ENCODE results near the gene TBC1D23. TPM values are rescaled to one million over a fixed set of nuclear protein-coding genes. Genes with fewer than 3 reads are reported as not detected.
"Not testable (repeated sequence)": the region's sequence is repeated elsewhere in the genome, so short reads cannot be mapped to it uniquely, and the experiment has no call there.

TBC1D23 gene
- total RNA-seq, 3 donors from 2014 or later: 10.5 to 19.0 (median 16.2) TPM

DNA sequence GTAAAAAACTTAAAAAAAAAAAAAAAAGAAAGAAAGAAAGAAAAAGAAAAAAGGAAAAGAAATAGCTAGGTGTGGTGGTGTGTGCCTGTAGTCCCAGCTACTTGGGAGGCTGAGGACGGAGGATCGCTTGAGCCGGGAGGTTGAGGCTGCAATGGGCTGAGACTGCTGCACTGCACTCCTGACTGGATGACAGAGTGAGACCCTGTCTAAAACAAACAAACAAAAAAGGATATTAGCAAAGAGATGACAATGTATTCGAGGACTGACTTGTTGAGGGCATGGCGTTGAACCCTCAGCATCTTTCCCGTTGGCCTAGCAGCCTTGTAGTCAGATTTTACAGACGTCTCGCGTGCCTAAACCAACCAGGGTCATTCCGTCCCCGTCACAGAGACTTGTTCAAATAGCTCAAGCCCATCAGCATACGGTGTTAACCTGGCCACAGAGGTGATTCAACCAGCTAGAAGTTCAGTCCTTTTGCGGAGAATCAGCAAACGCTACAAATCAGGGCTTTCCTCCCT, 73.2 kb downstream of the TBC1D23 start:
- Mint-ChIP-seq H3K27me3 (ENCODE audit: low read depth) (no peaks in the 10 kb centered on the region), H3K4me1 (ENCODE audit: low read depth) (peaks cover 25% of the 10 kb centered on the region), H3K9me3 (no peaks in the 10 kb centered on the region), H3K36me3 (ENCODE audit: insufficient read depth) (peaks cover 2% of the 10 kb centered on the region), H3K4me3 (peak overlapping the region; percentile 82)
- peak; percentile 23 for ATAC-seq
- DNase-seq: peak; percentile 7

DNA sequence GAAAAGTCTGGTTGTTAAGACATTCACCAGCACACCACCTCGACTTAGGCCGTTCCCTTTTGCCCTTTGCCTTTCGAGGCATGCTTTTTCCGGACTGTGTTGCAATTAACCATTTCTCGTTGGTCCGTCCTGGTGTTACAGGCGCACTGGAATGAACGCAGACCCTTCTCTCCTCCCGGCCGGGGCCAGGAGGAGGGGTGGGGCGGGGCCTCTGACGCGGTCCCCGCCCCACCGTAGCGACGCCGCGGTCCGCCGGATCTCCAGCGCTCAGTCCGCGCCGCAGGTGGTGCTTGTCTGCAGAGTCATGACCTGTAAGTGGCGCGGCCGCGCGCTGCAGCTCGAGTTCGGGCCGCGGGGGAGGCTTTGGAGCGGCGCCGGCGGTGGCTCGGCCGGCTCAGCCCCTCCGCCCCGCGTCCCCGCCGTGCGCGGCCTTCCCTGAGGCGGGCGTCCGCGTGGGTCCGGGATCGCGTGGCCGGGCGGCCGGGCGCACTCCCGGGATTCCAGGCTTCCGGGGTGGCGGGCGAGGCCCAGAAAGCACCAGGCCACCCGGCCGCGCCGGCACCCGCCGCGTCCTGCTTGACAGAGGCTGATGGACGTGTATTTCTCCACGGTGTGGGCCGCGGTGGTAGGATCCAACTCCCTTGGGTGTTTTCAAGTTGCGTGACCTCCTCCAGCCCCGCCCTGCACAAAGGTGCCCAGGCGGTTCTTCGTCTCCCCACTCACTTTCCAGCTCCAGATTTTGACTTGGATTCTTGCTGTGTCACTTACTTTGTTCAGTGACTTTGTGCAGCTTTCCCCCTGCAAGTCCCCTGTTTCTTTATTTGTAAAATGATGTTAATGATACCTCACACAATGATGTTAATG, 73.9 kb downstream of the TBC1D23 start, which contains the start of gene NIT2:
Gene NIT2 (plus strand): TSS at position 270 of the 864 bp plus-strand sequence. CDS start 35 bp downstream, at position 305.
- Mint-ChIP-seq H3K27me3 (ENCODE audit: low read depth) (no peaks in the 10 kb centered on the region), H3K9me3 (no peaks in the 10 kb centered on the region), H3K36me3 (ENCODE audit: insufficient read depth) (peaks cover 7% of the 10 kb centered on the region), H3K4me1 (ENCODE audit: low read depth) (peaks cover 26% of the 10 kb centered on the region), H3K4me3 (peak within 1 kb of the TSS; percentile 92)
- ATAC-seq (peak; percentile 98 to 99), DNase-seq (peak; percentile 73)

DNA sequence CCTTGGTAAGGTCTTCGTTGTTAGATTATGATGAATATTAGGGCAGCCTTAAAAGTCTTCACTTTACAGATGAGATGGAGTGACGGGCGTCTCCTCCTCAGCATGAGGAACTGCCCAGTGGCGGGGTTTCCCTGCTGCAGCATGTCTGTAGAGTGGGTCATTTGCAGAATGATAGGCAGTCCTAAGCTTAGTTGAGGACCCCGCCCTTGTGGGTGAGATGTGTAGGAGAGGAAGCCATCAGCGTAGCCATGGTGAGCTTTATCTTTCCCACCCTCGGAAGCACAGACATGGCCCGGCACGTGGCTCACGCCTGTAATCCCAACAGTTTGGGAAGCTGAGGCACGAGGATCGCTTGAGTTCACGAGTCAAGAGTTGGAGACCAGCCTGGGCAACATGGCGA, 74.6 kb downstream of the TBC1D23 start:
- DNase-seq (no peak), ATAC-seq (no peak)

DNA sequence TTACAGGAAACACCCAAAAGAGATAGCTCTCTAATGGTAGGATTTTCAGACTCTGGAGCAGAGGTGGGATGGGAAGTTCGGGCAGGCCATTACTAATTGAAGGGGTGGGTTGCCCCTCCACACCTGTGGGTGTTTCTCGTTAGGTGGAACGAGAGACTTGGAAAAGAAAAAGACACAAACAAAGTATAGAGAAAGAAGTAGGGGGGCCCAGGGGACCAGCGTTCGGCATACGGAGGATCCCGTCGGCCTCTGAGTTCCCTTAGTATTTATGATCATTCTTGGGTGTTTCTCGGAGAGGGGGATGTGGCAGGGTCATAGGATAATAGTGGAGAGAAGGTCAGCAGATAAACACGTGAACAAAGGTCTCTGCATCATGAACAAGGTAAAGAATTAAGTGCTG, 75.4 kb downstream of the TBC1D23 start:
- Mint-ChIP-seq H3K36me3 (ENCODE audit: insufficient read depth) (peaks cover 14% of the 10 kb centered on the region), H3K4me3 (peak overlapping the region; percentile 92), H3K4me1 (ENCODE audit: low read depth) (peaks cover 26% of the 10 kb centered on the region)
- ATAC-seq; H3K27me3 Mint-ChIP-seq (ENCODE audit: low read depth); DNase-seq; H3K9me3 Mint-ChIP-seq: not testable (repeated sequence)

More for the DNA sequence above, 74.6 kb downstream of the TBC1D23 start:
- Mint-ChIP-seq H3K27me3 (ENCODE audit: low read depth) (no peaks in the 10 kb centered on the region), H3K4me3 (peak overlapping the region; percentile 92), H3K4me1 (ENCODE audit: low read depth) (peaks cover 26% of the 10 kb centered on the region), H3K9me3 (no peaks in the 10 kb centered on the region), H3K36me3 (ENCODE audit: insufficient read depth) (peaks cover 7% of the 10 kb centered on the region)

DNA sequence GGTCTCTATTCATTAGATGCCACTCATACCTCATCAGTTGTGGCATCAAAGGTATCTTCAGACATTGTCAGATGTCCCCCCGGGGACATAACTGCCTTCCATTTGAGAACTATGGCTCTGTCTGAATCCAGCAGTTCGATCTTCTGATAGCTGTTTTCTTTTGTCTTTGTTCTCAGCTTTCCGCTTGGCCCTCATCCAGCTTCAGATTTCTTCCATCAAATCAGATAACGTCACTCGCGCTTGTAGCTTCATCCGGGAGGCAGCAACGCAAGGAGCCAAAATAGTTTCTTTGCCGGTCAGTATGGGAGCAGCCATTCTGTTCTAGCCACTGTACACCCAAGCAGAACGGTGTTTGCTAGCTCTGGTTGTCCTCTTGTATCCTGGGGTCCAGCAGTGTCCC, 78.1 kb downstream of the TBC1D23 start:
- Mint-ChIP-seq H3K36me3 (ENCODE audit: insufficient read depth) (peaks cover 31% of the 10 kb centered on the region), H3K27me3 (ENCODE audit: low read depth) (no peaks in the 10 kb centered on the region), H3K4me3 (no peak overlapping the region), H3K9me3 (peaks cover 7% of the 10 kb centered on the region), H3K4me1 (ENCODE audit: low read depth) (peaks cover 36% of the 10 kb centered on the region)
- DNase-seq (no peak), ATAC-seq (no peak)

DNA sequence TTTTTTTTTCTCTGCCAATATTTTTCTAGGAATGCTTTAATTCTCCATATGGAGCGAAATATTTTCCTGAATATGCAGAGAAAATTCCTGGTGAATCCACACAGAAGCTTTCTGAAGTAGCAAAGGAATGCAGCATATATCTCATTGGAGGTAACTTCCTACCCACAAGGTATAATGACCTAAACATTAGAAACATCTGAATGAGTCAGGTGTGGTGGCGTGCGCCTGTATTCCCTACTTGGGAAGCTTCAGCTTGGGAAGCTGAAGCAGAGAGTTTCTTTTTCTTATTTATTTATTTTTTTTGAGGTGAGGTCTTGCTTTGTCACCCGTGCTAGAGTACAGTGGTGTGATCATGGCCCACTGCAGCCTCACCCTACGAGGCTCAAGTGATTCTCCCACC, 79.0 kb downstream of the TBC1D23 start:
- peaks cover 34% of the 10 kb centered on the region for H3K4me1 Mint-ChIP-seq (ENCODE audit: low read depth)
- ATAC-seq: no peak
- H3K27me3 Mint-ChIP-seq (ENCODE audit: low read depth): no peaks in the 10 kb centered on the region

DNA sequence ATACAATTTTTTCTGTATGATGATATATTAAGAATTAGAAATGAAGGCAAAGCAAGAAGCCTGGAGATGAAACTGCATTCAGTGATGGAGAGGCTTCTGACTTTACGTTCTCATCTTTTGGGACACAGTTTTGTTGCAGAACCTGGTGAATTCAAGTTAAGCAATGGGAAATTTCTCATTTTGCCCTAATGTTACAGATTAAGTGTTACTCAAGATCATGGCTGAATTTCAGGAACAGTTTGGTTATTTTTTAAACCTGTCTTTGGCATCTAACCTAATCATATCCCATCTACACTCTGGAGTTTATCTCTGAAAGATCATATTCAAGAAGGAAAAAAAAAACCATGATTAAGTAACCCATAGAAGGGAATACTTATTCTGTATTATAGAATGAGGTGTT, 79.7 kb downstream of the TBC1D23 start:
- ATAC-seq (no peak), DNase-seq (no peak)
- H3K9me3 Mint-ChIP-seq: peaks cover 7% of the 10 kb centered on the region
- no peak overlapping the region for H3K4me3 Mint-ChIP-seq
- no peaks in the 10 kb centered on the region for H3K27me3 Mint-ChIP-seq (ENCODE audit: low read depth)
- H3K36me3 Mint-ChIP-seq (ENCODE audit: insufficient read depth): peaks cover 36% of the 10 kb centered on the region
- peaks cover 28% of the 10 kb centered on the region for H3K4me1 Mint-ChIP-seq (ENCODE audit: low read depth)

More for the DNA sequence above, 79.0 kb downstream of the TBC1D23 start:
- Mint-ChIP-seq H3K9me3 (peaks cover 7% of the 10 kb centered on the region), H3K4me3 (no peak overlapping the region), H3K36me3 (ENCODE audit: insufficient read depth) (peaks cover 32% of the 10 kb centered on the region)
- no peak for DNase-seq

DNA sequence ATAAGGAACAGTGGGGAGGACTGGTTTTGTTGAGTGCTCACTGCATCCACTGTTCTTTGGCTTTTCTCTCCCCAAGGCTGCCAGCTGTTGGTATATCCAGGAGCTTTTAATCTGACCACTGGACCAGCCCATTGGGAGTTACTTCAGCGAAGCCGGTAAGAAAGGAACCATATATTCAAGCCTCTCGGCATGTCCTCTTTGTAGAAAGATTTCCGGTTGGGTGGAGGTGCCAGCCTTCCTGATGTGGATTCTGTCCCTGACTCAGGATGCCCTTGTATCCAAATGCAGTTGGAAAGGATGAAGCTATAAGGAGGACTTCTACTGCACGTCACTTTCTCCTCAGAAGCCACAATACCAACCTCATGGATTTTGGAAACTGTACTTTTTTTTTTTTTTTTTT, 87.9 kb downstream of the TBC1D23 start:
- DNase-seq (no peak), ATAC-seq (no peak)
- H3K27me3 Mint-ChIP-seq (ENCODE audit: low read depth): no peaks in the 10 kb centered on the region
- H3K9me3 Mint-ChIP-seq: no peaks in the 10 kb centered on the region
- H3K4me3 Mint-ChIP-seq: no peak overlapping the region
- H3K4me1 Mint-ChIP-seq (ENCODE audit: low read depth): peaks cover 5% of the 10 kb centered on the region
- peaks cover 55% of the 10 kb centered on the region for H3K36me3 Mint-ChIP-seq (ENCODE audit: insufficient read depth)

DNA sequence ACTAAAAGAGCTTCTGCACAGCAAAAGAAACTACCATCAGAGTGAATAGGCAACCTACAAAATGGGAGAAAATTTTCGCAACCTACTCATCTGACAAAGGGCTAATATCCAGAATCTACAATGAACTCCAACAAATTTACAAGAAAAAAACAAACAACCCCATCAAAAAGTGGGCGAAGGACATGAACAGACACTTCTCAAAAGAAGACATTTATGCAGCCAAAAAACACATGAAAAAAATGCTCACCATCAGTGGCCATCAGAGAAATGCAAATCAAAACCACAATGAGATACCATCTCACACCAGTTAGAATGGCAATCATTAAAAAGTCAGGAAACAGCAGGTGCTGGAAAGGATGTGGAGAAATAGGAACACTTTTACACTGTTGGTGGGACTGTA, 91.0 kb downstream of the TBC1D23 start:
- not testable (repeated sequence) for H3K4me3 Mint-ChIP-seq; ATAC-seq; H3K9me3 Mint-ChIP-seq; H3K27me3 Mint-ChIP-seq (ENCODE audit: low read depth); H3K4me1 Mint-ChIP-seq (ENCODE audit: low read depth); DNase-seq
- H3K36me3 Mint-ChIP-seq (ENCODE audit: insufficient read depth): peaks cover 55% of the 10 kb centered on the region

DNA sequence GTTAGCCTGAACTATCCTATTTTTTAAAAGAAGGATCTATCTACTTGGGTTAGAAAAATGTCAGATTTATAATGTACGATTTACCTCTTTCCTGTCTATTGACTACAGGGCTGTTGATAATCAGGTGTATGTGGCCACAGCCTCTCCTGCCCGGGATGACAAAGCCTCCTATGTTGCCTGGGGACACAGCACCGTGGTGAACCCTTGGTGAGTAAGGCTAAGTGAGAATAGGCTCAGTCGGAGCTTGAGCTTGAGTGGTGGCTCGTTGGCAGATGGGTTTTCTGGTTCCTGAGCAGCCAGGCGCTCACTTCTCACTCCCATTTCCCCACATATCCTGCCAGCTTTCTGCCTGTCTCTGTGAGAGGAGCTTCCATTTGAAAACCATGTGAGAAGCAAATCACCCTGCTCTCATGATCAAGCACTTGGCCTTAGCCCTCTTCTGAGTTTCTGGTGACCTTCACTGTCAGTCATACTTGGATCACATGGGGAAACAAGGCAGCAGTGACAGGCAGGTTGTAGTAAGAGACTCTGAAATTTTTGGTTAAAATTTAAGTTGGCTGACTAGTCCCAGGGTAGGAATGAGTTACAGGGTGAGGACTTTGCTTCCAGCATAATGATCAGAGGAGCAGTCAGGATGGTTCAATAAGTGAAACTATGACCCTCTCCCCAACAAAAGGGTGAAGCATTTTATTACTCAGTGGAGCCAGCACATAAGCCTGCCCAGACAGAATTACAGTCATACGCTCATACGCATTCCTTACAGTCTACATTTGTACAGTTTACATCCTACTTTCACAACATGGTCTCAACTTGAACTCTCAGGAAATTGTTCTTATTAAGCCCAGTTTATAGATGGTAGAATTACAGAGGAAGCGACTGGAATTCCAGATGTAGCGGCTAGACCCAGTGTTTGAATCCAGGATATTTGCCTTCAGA, 91.8 kb downstream of the TBC1D23 start:
- no peaks in the 10 kb centered on the region for H3K9me3 Mint-ChIP-seq
- no peaks in the 10 kb centered on the region for H3K27me3 Mint-ChIP-seq (ENCODE audit: low read depth)
- no peak overlapping the region for H3K4me3 Mint-ChIP-seq
- DNase-seq (no peak), ATAC-seq (no peak)
- H3K4me1 Mint-ChIP-seq (ENCODE audit: low read depth): no peaks in the 10 kb centered on the region
- H3K36me3 Mint-ChIP-seq (ENCODE audit: insufficient read depth): peaks cover 52% of the 10 kb centered on the region

DNA sequence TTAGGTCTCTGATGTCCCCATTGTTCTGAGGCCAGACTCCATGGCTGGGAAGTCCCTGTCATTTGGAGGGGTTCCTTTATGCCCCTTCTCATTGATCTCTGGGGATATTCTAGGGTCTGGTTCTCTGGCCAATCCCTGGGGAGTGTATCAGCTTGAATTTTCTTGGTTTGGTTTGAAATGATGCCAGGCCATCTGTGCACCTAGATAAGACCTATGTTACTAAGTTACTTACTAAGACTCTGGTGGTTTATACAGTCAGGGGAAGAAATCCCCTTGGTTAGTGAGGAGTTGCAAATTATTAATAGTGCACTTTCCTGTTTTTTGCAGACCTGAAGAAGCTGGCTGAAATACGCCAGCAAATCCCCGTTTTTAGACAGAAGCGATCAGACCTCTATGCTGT, 94.1 kb downstream of the TBC1D23 start:
- DNase-seq (no peak), ATAC-seq (no peak)
- H3K9me3 Mint-ChIP-seq: no peaks in the 10 kb centered on the region
- no peaks in the 10 kb centered on the region for H3K4me1 Mint-ChIP-seq (ENCODE audit: low read depth)
- peaks cover 52% of the 10 kb centered on the region for H3K36me3 Mint-ChIP-seq (ENCODE audit: insufficient read depth)
- no peak overlapping the region for H3K4me3 Mint-ChIP-seq
- H3K27me3 Mint-ChIP-seq (ENCODE audit: low read depth): no peaks in the 10 kb centered on the region

DNA sequence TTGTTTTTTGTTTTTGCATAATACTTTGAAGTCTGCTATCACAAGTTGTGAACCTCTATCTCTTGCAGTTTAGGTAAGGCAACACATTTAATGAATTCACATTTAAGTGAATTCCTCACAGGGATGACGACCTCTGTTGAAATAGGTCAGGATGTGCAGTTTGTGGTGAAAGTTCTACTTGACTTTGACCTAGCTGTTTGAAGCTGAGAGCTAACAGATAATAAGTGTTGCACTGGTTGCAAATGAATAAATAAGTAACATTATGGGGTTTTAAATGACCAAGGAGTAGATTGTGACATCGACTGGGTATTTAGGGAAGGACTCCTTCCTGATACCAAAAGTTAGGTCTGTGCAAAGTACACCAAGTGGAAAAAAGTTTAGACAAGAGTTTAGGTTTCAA, 97.6 kb downstream of the TBC1D23 start:
- H3K27me3 Mint-ChIP-seq (ENCODE audit: low read depth): no peaks in the 10 kb centered on the region
- H3K4me1 Mint-ChIP-seq (ENCODE audit: low read depth): no peaks in the 10 kb centered on the region
- no peaks in the 10 kb centered on the region for H3K9me3 Mint-ChIP-seq
- ATAC-seq: no peak
- peaks cover 35% of the 10 kb centered on the region for H3K36me3 Mint-ChIP-seq (ENCODE audit: insufficient read depth)
- H3K4me3 Mint-ChIP-seq: no peak overlapping the region
- DNase-seq: no peak

DNA sequence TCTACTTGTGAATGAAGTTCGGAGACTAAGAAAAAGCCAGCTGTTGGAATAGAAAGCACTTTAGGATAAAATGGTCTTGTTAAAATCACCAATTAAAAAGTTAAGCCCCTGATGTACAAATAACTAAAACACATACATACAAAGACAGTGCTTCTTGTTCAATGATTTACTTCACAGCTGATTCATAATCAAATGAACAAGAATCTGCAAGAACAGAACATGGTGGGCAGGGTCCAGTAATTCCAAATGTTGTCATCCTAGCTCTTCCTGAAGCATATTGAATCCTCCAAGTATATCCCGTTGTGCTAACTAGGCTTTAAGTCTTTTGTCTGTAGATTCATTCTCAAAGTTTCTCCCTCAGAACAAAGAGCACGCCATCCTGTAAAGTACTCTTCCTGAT, 98.2 kb downstream of the TBC1D23 start:
- Mint-ChIP-seq H3K27me3 (ENCODE audit: low read depth) (no peaks in the 10 kb centered on the region), H3K4me3 (no peak overlapping the region), H3K9me3 (no peaks in the 10 kb centered on the region), H3K36me3 (ENCODE audit: insufficient read depth) (peaks cover 37% of the 10 kb centered on the region), H3K4me1 (ENCODE audit: low read depth) (no peaks in the 10 kb centered on the region)
- DNase-seq: no peak
- ATAC-seq: no peak

DNA sequence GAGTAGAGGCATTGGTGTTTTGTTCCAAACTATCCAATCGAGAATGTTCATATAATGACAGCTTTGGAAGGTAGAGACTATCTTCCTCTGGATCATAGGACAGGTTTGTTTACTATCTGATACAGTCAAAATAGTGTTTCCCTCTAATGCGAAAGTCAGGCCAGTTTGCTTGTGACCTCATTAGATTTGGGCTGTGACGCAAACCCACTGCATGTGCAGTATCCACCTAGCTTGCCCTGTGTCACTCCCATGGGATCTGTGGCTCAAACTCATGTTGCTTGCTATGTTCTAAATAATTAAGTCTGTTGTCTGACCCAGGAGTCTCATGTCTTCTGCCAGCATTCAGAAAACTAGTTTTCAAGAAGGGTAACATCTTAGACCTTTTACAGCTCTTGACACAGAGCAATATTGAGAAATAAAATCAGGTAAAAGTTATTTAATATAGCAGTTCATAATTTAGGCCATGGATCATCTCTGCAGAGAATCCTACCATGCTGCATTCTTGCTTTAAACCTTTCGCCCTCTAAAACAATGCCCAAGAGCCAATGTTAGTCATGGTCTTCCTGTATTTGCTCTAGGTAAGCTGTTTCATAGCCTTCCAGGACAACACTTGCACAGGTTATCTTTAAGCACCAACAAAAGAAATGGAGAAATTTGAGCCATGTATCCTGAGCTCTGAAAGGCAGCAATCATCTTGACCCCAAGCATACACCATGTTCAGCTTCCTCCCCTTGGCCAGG, 100.1 kb downstream of the TBC1D23 start:
- Mint-ChIP-seq H3K4me3 (no peak overlapping the region), H3K4me1 (ENCODE audit: low read depth) (no peaks in the 10 kb centered on the region), H3K27me3 (ENCODE audit: low read depth) (no peaks in the 10 kb centered on the region), H3K9me3 (no peaks in the 10 kb centered on the region), H3K36me3 (ENCODE audit: insufficient read depth) (peaks cover 40% of the 10 kb centered on the region)
- no peak for DNase-seq
- ATAC-seq: no peak
